Gastrocnemius medialis (tissue), 4 donors: ENCODE measurements around the gene LRIG2.

Experiments
- CTCF ChIP-seq, 5 experiments: fragments of 450-650 bp in 3 of 5; fragments of 200-600 bp in 2 of 5; sonication (generic) in 2 of 5; IDR thresholded peaks in 4 of 5; conservative IDR thresholded peaks in 1 of 5; 1 replicate in 4 of 5; 2 replicates in 1 of 5; pipeline ENCODE4 v1.5.1; 2016 to 2019; ENCODE audit warnings: antibody characterized with exemption in 5 of 5, mild to moderate bottlenecking in 3 of 5, moderate library complexity in 3 of 5
- POLR2A ChIP-seq, 2 donors: fragments of 450-650 bp; IDR thresholded peaks; one replicate each; pipeline ENCODE4 v1.6.1; 2017; ENCODE audit warnings: antibody characterized with exemption in 2 of 2, mild to moderate bottlenecking in 2 of 2, moderate library complexity in 2 of 2

- TF ChIP-seq POLR2A (IDR thresholded peaks at IDR 0.05) (no peak), CTCF (IDR thresholded peaks at IDR 0.05 in 4 of 5, conservative IDR thresholded peaks at IDR 0.05 in 1 of 5) (no peak)
These were observed 19.5 kb upstream of the LRIG2 start for GRCh38 chr1:113053344-113054126.
